NCI-H526 (cell line): ENCODE results near the gene ZSCAN1.

ENCODE experiments used
- DNase-seq, 2 experiments: peaks; one replicate each; lab custom pipeline; 2025; lab: John Stamatoyannopoulos, UW

ZSCAN1 gene

DNA sequence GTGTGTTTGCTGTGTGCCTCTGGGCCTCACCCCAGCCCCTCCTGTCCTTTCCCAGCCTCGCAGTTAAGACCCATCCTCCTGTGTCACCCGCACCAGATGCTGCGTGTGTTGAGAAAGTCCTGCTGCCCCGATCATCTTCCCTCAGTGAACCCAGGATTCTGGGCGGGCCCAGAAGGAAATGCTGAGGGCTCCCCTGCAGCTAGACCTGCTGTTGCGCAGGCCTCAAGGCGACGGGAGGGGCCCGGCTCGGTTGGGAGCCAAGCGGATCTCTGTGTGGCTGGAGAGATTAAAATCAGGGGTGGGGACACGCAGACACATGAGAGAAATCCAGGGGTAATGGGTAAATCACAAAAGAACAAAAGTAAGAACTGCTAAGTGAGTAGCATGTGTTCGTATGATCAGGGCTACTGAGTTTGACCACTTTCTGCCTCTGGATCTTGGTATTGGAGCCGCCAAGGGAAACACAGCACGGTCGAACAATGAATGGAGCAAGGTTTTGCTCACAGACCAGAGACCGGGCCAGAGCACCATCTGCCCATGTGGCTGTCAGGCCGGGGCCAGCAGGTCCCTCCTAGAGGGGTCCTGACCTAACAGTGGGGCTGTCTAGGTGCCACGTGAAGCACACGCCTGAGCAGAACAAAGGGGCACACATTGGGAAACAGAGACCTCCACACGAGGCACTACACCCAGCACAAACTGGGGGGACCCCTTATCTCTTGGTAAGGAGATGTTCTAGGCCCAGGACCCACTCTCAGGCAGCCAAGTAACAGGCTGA is 7.1 kb downstream of the ZSCAN1 start:
- DNase-seq: no peak

DNA sequence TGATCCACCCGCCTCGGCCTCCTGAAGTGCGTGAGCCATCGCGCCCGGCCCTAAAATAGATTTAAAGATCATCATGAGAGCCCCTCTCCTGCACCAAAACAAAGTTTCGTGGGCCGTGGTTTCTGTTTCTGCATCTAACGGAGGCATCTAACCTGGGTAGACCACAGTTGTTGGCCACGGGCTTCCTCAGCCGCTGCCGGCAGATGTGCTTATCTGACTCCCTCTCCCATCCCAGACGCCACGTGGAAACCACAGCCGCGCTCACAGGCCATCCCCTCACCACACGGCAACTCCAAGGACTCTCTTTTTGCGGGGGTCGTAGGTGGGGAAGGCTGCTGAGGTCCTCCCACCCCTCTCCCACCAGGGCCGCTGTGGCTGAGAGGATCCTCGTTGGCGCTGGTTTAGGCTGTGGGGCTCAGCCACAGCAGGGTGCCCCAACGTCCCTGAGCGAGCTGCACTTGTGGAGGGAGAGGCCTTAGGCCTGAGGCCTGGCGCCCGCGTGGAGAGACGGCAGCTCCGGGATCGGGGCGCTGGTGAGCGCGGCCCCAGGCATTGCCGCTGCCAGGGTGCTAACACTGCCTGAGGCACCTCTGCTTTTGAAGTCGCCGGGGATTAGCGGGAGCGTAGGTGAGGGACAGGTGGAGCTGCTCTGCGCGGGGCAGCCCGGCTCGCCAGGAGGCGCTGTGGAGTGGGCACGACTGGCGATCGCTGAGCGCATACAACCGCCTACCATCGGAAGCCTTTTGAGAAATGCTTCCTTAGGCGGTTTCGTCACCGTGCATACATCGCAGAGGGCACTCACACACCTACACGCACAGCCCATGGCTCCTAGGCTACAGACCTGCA is 8.9 kb downstream of the ZSCAN1 start:
- no peak for DNase-seq

DNA sequence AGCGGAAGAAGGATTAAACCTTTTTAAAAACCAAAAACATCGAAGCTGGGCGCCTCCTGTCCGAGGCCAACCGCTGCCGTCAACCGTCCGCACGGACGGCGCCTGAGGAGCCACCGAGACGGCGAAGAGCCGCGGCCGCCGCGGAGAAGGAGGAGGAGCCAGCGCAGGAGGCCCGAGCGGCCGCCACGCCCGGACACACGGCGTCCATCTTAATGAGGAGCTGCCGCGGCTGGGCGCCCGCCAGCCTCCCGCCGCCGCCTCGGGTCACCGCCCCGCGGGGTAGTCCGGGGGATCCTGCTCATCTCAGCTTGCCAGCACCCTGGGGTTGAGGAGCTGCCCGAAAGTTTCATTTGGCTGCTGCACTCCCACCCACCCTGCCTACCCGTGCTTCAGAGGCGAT is 10.6 kb downstream of the ZSCAN1 start:
- DNase-seq: no peak

DNA sequence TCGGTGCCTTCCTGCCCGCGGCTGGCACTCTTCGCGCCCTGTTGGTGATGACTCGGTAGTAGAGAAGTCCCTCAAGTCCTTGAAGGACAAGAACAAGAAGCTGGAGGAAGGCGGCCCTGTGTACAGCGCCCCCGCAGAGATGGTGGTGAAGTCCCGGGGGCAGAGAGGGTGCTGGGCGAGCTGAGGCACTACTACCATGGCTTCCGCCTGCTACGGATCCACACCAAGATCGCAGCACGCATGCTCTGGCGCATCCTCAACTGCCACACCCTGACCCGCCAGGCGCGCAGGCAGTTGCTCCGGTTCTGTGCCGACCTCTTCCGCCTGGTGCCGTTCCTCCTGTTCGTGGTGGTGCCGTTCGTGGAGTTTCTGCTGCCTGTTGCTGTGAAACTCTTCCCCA is 11.1 kb downstream of the ZSCAN1 start:
- DNase-seq: no peak

DNA sequence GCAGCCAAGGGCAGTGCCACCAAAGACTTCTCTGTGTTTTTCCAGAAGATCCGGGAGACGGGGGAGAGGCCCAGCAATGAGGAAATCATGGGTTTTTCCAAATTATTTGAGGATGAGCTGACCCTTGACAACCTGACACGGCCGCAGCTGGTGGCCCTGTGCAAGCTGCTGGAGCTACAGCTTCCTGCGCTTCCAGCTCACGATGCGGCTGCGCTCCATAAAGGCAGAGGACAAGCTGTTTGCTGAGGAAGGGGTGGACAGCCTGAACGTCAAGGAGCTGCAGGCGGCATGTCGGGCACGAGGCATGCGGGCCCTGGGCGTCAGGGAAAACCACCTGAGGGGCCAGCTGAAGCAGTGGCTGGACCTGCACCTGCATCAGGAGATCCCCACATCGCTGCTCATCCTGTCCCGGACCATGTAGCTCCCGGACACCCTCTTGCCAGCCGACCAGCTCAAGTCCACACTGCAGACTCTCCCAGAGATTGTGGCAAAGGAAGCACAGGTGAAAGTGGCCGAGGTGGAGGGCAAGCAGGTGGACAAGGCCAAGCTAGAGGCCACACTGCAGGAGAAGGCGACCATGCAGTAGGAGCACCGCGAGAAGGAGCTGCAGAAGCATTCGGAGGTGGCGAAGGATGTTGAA is 11.7 kb downstream of the ZSCAN1 start:
- no peak for DNase-seq

DNA sequence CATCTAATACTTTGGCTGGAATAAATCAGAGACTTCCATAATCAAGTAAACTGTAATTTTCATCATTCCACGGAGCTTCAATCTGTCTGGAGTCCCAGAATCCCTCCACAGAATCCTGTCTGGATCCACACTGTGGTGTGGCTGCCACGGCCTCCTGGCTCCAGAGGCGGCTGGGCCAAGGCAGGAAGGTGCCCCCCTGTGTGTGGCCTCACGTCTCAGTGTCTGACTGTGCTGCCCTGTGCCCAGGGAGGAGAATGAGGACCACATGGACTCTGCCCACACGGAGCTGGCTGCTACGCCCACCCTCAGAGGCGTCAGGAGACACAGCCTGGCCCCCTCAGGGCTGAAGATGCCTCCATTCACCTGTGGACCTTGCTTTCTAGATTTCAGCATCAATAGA is 13.0 kb downstream of the ZSCAN1 start:
- DNase-seq: no peak

DNA sequence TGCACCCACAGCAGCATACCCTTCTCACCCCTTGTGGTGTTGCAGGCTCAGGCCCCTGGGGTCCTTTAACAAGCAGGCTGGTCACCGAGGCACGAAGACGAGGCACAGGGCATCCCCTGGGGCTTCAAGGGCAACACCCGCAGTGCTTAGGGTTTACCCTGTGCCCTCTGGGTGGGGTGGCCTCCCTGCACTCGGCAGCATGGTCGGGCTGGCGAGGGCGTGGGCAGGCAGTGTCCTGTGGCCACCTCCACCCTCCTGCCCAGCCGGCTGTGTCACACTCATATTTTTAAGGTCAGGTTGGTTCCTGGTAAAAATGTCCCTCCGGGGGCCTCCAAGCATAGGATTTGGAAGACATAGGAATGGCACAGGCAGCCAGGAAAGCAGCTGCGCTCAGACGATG is 13.8 kb downstream of the ZSCAN1 start:
- DNase-seq: no peak

DNA sequence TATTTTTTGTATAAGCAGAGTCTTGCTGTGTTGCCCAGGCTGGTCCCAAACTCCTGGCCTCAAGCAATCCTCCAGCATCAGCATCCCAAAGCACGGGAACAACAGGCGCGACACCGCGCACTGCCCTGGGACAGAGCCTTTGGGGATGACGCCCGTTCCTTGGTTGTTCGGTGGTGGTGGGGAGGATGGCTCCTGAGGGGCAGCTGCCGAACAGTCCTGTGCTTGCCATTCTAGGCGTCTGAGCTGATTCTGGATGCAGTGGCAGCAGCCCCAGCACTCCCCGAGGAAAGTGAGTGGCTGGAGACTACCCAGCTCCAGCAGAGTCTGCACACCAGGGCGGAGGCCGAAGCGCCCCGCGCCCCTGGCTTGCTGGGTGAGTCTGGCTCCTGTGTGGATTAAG is 18.4 kb downstream of the ZSCAN1 start:
- DNase-seq: no peak

DNA sequence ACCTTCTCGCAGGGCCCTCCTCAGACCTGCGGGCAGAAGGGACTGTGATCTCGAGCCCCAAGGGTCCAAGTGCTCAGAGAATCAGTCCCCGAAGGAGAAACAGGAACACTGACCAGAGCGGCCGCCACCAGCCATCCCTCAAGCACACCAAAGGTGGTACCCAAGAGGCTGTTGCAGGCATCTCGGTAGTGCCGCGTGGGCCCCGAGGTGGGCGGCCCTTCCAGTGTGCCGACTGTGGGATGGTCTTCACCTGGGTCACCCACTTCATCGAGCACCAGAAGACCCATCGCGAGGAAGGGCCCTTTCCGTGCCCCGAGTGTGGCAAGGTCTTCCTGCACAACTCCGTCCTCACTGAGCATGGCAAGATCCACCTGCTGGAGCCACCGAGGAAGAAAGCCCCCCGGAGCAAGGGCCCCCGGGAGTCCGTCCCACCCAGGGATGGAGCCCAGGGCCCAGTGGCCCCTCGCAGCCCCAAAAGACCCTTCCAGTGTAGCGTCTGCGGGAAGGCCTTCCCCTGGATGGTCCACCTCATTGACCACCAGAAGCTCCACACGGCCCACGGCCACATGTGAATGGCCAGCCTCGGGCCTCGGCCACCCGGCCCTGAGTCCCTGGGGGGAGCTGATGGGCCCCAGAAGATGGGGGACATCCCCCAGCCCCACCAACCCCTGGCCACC is 19.8 kb downstream of the ZSCAN1 start:
- DNase-seq: no peak

DNA sequence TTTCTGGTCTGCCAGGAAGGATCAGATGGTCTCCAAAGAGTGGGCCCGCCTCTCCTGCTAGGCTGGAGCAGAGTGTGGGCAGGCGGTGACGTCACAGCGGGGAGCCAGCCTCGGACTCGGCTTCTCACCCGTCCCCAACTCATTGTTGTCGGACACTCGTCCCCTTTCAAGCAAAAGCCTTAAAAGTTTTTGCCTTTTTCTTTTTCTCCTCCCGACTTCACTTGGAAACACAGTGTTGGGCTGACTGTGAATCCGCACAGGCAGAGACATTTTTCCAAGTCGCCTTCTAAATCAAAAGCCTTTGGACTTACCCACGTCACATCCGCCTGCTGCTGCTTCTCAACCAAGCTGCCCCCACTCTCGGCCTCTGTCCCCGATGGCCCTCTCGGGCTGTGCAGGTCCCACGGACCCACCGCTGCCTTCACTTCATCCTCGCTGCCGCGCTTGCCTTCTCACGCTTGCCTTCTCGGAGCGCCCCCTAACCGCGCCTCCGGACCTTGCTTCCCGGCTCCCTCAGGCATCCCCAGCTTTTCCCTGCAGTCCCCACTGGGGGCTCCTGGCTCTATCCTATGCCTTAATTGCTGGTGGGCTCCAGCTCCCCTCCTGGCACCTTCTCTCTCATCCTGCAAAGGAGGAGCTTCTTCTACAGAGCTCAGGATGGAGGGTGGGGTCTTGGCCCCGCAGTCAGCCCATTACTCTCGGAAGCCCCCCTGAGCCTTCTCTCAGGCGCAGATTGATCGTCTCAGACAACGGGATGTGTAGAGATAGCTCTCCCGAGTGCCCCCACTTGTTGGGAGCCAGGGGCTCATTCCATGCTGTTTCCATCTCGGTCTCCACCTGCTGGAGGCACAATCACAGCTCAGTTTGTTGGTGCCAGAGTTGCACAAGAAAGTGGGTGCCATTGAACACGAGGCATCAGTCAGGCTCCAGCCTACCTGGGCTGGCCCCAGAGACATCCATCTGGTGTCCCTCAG is 21.4 kb downstream of the ZSCAN1 start:
- DNase-seq: peak in 1 of 2 experiments; percentile 23

DNA sequence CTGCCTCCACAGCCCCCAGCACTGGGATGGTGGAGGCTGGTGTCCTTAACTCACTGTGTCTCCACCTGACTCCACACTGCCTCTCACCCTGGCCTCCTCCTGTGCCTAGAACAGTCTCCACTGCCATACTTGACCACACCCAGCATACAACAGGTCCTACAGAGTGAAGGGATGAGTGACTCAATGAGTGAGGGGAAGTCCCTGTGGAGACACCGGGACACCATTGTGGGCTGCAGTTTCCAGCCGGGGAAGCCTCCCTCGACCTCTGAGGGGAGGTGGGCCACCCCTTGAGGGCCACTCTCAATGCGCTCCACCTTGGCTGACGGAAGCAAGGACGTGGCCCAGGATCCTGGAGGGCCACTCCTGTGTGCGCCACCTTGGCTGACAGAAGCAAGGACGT is 22.4 kb downstream of the ZSCAN1 start:
- DNase-seq: no peak

DNA sequence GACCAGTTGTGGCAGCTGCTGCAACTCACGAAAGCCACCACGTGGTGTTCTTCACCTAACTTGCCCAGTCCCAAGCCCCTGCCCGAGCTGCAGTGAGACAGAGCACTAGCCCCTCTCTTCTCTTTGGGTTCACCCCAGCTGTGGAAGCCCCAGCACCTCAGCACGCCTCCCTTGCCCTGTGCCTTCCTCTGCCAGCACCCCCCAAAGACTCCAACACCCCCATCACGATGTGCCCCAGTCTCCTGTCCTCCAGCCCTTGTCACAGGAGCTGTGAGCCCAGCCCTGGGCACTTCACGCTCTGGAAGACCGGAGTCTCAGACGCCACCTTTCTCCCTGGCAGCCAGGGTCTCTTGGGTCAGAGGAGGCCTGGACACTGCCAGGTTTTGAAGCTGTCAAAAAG is 23.0 kb downstream of the ZSCAN1 start:
- DNase-seq: no peak

DNA sequence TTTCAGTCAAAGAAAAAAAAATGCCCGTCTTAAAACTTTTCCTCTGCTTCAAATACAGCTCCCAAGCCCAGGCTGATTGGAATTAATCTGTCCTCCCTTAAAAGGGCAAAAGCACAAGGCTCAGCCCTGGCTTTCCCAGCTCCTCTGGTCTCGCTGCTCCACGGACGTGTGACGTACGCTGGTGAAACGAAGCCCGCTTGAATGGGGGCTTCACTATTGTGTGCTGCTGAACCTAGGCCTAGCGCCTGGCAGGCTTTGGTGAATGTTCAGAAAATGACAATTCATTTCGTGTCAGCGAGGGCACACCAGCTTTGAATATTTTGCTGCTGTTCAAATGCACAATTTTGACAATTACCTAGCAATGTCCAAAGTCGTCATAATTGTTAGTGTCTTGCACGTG is 24.6 kb downstream of the ZSCAN1 start:
- no peak for DNase-seq

DNA sequence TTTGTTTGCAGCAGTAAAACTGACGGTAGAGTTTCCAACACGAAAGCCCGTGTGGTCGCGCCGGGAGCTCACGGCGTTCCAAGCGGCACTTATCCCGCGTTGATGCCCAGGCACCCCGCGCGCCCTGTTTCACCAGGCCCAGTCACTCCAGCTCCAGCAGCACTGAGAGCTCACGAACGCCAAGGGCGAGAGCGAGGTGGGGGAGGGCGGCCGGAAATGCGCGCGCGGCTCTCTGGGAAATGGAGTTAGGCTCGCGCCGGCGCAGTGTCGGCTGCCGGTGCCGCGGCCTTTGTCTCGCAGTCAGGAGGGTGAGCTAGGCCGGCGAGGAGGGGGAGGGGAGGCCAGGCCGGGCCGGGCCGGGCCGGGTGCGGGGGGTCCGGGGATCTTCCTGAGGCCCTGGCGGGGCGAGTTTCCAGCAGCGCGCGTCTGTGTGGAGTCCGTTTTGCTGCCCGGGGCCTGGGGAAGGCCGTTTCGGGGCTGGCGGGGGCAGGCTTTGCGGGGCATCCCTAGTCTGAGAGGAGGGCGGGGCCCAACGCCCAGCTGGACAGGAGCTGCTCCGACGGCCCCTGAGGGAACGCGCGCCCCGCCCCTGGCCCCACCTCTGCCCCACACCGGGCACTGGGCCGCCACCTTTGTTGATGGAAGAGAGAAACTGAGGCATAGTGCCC is 25.3 kb downstream of the ZSCAN1 start, which contains the start of gene ZNF135:
ZNF135 (plus strand) TSS at position 280 of the 668 bp plus-strand sequence. CDS start 721 bp downstream, outside the sequence.
- peak in 1 of 2 experiments; percentile 69 for DNase-seq

DNA sequence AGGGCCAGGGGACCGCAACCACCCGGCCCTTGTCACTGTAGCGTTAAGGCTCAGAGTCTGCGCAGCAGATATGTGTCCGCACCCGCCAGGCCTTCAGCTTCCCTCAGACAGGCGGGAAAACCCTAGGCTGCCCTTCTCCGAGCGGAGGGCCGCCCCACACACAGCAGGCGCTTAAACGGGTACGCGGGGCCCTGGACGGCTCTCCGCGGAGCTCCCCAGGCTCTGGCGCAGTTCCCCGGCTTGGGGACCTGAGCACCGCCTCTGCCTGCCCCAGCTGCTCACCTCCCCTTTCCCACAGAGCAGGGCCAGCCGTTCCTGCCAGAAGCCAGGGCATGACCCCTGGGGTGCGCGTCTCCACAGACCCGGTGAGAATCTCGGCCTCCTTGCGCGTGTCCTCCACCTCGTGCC is 25.9 kb downstream of the ZSCAN1 start:
- no peak for DNase-seq

DNA sequence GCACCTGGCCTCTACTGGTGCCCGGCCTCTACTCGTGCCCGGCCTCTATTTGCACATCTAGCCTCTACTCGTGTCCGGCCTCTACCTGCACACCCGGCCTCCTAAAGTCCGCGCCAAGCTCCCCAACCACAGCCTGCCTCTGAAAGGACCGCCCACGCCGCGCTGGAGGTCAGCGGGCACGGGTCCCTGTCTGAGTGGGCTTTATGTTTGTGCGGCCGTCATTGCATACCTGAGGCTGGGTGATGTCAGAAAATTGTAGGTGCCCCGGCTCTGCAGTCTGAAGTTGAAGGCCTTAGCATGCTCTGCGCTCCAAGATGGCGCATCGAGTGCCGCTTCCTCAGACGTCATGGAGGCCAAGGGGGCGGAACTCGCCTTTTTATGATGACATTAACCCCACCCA is 26.4 kb downstream of the ZSCAN1 start:
- DNase-seq: no peak

DNA sequence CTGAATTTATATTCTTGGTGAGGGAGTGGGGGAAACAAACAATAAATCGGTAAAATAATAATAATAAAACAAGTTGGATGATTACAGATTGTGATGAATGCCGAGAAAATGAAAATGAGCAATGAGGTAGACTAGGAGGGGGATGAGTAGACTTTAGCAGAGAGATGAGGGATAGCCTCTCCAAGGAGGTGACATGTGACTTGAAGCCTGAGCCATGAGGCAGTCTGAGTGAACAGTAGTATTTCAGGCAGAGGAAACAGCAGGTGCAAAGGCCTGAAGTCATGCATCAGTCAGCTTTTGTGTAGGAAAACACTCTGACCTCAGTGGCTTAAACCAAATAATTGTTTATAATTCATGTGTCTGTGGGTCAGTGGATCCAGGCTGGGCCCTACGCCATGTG is 29.9 kb downstream of the ZSCAN1 start:
- DNase-seq: no peak

DNA sequence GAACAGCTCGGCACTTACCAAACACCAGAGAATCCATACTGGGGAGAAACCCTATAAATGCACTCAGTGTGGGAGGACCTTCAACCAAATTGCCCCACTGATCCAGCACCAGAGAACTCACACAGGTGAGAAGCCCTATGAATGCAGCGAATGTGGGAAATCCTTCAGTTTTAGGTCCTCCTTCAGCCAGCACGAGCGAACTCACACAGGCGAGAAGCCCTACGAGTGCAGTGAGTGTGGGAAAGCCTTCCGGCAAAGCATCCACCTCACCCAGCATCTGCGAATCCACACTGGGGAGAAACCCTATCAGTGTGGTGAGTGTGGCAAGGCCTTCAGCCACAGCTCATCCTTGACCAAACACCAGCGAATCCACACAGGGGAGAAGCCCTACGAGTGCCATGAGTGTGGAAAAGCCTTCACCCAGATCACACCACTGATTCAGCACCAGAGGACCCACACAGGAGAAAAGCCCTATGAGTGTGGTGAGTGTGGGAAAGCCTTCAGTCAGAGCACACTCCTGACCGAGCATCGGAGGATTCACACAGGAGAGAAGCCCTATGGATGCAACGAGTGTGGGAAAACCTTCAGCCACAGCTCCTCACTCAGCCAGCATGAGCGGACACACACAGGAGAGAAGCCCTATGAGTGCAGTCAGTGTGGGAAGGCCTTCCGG is 33.6 kb downstream of the ZSCAN1 start:
- no peak for DNase-seq

DNA sequence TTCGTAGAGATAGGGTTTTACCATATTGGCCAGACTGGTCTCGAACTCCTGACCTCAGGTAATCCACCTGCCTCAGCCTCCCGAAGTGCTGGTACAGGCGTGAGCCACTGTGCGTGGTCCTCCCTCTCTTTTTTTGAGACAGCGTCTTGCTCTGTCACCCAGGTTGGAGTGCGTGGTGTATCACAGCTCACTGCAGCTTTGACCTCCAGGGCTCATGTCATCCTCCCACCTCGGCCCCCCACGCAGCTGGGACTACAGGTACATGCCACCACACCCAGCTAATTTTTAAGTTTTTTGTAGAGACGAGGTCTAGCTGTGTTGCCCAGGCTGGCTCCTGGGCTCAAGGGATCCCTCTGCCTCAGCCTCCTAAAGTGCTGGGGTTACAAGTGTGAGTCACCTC is 46.0 kb downstream of the ZSCAN1 start:
- DNase-seq: no peak

DNA sequence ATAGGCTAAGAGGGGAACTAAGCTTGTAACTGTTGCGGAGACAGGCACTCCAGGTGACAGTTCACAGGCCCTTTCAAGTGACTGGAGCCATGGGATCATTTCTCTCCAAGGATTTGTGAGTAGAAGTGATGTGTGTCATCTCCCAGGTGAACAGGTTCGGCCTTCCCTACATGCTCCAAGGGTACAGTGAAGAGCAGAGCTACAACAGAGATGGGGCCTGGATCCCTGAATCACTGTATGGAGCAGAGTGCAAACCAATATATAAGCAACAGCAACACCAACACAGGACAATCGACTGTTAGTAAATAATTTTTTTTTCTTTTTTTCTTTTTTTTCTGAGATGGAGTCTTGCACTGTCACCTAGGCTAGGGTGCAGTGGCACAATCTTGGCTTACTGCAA is 49.2 kb downstream of the ZSCAN1 start:
- no peak for DNase-seq
